Femur (tissue), 1 donor: ENCODE measurements around the gene DHDH.
"Not testable (repeated sequence)": the region's sequence is repeated elsewhere in the genome, so short reads cannot be mapped to it uniquely, and the experiment has no call there.

Experiments
- DNase-seq: peaks from one replicate; pipeline ENCODE4 v3.0.0-alpha.2; 2017

The DHDH gene

GRCh38 chr19:48933382-48933932 lies at the start of gene DHDH:
Gene DHDH, plus strand, starts transcription at chr19:48933699. Its CDS starts 23 bp downstream, at chr19:48933722.
- peak; percentile 74 for DNase-seq

- no peak for DNase-seq
Observed at GRCh38 chr19:48883726-48884125, 49.8 kb upstream of the DHDH start.

GRCh38 chr19:48887861-48888612 lies 45.5 kb upstream of the DHDH start:
- DNase-seq = no peak

GRCh38 chr19:48889496-48889895 lies 44.0 kb upstream of the DHDH start:
- not testable (repeated sequence) for DNase-seq

GRCh38 chr19:48890551-48890950 lies 42.9 kb upstream of the DHDH start:
- DNase-seq = no peak

GRCh38 chr19:48895226-48895625 lies 38.3 kb upstream of the DHDH start:
- DNase-seq = no peak

GRCh38 chr19:48896191-48896720 lies 37.2 kb upstream of the DHDH start:
- peak; percentile 73 for DNase-seq

- no peak for DNase-seq
Observed at GRCh38 chr19:48897181-48897580, 36.3 kb upstream of the DHDH start.

- DNase-seq = not testable (repeated sequence)
Observed at GRCh38 chr19:48899386-48899749, 34.1 kb upstream of the DHDH start.

- peak; percentile 100 for DNase-seq
Observed at GRCh38 chr19:48899781-48900476, 33.6 kb upstream of the DHDH start, which contains the start of gene NUCB1. Gene NUCB1, plus strand, starts transcription at chr19:48900312. Its CDS starts 485 bp downstream, at chr19:48900797.

- DNase-seq = no peak
Observed at GRCh38 chr19:48900477-48901406, 32.8 kb upstream of the DHDH start.

GRCh38 chr19:48902291-48902690 lies 31.2 kb upstream of the DHDH start:
- DNase-seq = not testable (repeated sequence)

GRCh38 chr19:48903788-48904187 lies 29.7 kb upstream of the DHDH start:
- DNase-seq = not testable (repeated sequence)

GRCh38 chr19:48905664-48906063 lies 27.8 kb upstream of the DHDH start:
- no peak for DNase-seq

- DNase-seq = no peak
Observed at GRCh38 chr19:48906324-48906723, 27.2 kb upstream of the DHDH start.

- no peak for DNase-seq
Observed at GRCh38 chr19:48907671-48908070, 25.8 kb upstream of the DHDH start.

- DNase-seq = not testable (repeated sequence)
Observed at GRCh38 chr19:48909424-48910077, 23.9 kb upstream of the DHDH start.

GRCh38 chr19:48910803-48911202 lies 22.7 kb upstream of the DHDH start:
- no peak for DNase-seq

GRCh38 chr19:48913114-48913889 lies 20.2 kb upstream of the DHDH start:
- no peak for DNase-seq

- DNase-seq = no peak
Observed at GRCh38 chr19:48914181-48914580, 19.3 kb upstream of the DHDH start.

GRCh38 chr19:48915757-48916156 lies 17.7 kb upstream of the DHDH start:
- no peak for DNase-seq
